IPS DF 4.7 (cell line): ENCODE results near the gene HSF5.

Experiments used
- DNase-seq: peaks from one replicate; pipeline ENCODE4 v3.0.0-alpha.2; 2013; ENCODE audit warnings: low spot score; ENCODE audit errors: extremely low read depth

HSF5 gene

DNA sequence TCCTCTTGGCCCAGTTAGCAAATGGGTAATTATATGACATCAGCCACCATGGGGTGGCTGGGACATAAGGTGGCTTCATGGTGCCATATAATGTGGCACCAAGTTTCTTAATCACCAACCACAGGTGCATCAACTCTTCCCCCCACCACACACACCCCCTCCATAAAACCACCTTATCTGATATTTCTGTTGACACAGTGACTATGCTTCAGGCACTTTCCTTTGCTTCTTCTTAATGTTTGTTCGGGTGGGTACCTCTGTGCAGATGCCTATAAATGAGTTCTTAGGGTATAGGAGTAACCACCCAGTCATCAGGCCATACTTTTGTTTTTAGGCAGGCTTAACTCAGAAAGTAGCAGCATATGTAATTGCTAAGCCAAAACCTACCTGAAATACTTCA, 100.4 kb downstream of the HSF5 start:
- no peak for DNase-seq

DNA sequence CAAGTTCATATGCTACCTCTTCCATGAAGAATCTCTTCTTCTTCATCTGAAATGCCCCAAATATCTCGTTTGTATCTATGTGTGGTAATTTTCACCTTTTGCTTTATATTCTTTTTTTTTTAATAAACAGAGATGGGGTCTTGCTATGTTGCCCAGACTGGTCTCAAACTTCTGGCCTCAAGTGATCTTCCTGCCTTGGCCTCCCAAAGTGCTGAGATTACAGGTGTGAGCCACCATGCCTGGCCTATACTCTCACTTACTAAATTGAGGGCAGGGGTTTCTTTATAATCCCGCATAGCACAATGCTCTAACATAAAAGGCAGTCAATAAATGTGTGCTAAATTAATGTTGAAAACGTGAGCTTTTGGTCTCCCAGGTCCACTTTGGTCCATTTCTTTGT, 101.5 kb downstream of the HSF5 start:
- DNase-seq = no peak

DNA sequence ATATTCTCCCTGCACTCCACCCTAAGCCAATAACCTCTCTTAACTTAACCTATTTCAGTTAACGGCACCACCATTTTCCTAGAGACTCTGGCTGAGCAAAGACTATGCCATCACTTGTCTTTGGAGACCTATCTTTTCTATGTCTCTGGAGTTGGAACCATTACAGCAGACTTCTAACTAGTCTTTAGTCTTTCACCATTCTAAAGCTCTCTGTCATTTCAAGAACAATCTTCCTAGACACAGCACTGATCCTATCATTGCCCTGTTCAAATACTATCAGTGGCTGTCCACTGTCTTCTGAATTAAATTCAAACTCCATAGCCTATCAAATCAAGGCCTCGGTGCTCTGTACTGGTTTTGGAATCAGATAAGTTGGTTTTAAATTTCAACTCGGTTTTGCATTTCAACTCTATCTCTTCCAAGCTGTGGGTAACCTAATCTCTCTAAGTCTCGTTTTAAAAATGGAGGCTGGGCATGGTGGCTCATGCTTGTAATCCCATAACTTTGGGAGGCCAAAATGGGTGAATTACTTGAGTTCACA, 102.8 kb downstream of the HSF5 start:
- no peak for DNase-seq

DNA sequence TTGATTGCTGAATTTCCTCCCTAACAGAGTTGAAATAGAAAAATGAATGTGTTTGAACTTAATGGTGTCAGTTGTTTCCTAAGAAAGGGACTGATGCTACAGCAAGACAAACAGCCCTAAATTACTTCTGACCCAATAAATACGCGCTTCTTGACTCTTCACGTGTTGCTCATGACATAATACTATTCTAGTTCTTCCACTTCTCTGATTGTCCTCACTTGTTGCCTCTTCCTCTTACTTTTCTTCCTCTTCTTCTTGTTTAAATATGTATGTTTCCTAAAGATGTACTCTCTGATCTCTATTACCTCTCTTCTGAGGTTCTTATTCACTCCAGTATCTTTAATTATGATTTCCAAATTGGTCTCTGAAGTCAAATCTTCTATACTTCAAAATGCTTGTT, 103.3 kb downstream of the HSF5 start:
- DNase-seq = no peak

DNA sequence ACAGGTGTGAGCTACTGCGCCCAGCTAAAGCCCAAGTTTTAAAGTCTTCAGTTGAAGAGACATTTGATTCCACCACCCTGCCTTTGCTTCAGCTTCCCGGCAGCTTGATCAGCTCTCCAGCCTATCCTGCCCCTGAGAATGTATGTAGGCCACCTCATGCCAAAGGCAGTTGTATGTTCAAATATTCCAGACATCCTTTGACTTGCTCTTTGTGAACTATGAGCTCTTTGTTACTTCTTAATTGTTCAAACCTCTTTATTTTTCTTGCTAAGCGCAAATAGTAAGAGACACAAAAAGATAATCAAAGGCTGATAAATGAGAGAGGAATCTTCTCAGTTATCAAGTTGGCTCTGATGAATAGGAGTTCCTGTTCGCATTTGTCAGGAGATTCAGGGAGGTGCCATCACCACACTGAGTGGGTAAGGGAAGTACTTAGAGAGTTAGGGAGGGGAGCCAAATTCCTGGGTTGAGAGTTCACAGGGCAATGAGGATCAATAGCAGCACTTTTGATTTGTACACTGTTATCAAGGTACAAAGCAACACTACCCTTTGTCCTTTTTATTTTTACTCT, 104.2 kb downstream of the HSF5 start:
- no peak for DNase-seq

DNA sequence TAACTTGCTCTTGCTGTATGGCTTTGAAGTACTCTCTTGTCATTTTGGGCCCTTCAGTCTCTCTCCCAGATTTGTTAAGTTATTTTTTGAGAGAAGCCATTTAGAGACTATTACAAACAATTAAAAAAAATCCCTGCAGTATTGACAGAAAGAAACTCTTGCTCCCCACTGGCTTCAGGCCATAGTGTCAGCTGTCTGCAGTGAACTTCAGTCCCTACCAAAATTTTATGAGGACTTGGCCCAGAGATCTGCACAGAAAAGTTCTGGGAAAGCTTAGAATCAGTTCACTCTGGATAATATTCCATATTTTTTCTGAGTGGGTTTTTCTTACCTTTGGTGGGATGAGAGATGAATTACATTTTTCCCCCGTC, 105.4 kb downstream of the HSF5 start:
- DNase-seq = no peak

DNA sequence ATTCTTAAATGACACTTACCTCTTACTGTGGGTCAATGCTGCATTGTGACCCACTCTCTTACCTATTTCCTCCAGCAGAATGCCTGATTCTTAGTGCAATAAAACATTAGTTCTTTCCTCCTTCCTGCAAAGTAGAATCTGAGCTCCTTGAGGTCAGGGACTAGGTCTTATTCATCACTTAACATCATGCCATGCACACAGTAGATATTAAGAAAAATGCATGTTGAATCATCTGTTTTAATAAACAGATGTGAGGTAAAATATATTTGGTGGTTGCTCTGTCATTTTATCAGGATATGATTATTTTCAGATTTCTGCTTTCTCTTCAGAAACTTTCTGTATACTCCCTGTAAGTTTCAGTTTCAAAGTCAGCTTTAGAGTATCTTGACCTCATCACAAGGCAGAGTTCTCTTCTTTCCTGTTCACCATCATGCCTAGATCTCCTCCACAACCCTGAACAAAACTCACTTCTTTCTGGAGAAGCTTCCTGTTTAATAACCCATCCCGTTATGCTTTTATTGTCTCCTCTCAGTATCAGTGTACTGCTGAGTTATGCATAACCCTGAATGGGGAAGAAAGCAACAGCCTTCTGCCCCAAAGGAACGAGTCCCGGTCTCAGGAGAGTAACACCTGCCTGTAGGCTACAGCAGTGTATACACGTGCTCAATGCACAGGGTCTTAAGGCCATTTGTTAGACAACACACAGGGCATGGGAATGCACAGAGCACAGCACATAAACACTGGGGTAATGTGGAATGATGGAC, 105.9 kb downstream of the HSF5 start:
- DNase-seq = no peak

DNA sequence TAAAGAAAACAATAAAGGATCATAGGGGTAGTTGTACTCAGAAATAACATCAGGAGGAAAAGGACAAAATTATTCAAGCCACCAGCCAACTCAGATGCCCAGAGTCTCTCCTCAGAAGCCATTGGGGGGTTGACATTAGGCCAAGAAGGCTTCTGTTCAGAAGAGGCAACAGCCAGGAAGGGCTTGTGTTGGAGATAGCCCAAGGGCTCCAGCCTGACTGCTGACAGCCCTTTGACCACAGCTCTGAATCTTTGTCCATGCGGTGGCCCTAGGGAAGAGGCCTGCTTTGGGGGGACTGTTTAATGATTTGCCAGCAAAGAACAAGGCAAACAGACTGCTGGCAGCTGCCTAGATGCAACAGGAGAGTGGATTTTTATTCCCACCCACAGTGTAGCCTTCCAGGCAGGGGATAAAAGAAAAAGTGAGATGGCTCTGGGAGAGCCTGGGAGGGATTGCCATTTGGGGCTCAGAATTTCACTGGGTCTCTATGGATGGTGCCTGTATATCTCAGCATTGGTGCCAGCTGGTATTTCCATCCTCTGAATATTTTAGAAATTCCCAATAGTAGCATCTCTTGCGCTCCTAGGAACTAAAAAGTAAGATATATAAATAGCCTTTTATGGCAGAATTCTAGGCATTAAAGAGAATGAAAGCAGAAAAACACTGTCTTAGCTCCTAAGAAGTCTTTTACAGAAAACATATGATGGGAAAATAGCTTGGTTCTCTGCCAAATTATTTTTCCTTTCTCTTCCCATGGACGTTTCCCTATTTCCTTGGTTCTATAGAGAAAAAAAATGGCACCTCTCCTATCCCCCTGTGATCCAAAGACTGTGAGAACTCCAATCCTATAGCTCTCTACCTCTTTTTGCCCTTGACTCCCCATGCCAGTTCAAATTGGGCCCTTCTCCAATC, 106.8 kb downstream of the HSF5 start:
- no peak for DNase-seq

DNA sequence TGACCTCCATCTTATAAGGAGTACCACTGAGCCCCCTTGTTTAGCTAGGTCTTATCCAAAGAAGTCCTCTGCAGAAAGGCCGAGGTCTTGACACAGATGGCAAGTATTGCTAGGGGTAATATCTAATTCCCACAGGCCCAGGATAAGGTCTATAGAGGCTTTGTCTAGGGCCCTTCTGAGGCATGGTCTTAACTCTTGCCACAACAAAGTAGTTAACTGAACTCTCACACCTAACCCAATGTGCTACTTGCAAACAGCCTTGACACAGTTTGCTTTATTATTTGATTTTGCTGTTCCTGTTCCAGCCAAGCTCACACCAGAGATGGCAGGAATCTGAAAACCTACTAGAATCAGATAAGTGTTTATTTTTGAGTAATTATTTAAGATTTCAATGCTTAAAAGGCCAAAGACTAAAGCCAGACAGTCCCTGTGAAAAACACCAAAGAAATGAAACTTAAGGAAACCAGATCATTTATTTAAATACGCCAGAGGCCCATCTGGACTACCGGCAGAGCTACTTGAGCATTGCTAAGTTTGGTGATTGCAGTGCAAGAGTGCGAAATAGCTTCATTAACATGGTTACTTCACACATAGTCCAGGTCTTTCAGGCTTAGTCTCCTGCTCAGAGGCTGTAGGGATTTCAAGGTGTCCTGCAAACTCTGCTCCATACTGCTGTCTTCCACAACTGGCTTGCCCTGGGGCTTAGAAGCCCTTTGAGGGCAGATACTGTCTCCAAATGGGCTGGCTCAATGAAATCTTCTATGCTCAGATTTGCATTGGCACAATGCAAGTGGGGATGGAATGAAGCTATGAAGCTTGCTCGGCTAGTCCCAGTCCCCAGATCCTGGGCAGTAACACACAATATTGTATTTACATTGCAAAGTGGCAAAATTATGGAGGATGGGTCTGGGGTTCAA, 107.7 kb downstream of the HSF5 start:
- no peak for DNase-seq

DNA sequence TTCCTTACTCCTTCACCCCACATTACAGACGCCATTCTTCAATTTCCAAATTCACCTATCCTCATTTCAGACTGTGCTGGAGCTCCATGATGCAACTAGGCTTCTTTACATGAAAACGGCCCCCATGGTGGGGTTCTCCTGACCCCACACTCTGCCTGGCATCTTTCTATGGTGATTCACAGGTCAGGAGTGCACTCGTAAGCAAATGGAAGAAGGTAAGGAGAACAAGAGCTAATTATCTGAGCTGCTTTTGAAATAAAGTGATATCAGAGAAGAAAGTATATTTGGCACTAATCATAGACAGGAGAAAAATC, 108.7 kb downstream of the HSF5 start:
- DNase-seq = no peak

DNA sequence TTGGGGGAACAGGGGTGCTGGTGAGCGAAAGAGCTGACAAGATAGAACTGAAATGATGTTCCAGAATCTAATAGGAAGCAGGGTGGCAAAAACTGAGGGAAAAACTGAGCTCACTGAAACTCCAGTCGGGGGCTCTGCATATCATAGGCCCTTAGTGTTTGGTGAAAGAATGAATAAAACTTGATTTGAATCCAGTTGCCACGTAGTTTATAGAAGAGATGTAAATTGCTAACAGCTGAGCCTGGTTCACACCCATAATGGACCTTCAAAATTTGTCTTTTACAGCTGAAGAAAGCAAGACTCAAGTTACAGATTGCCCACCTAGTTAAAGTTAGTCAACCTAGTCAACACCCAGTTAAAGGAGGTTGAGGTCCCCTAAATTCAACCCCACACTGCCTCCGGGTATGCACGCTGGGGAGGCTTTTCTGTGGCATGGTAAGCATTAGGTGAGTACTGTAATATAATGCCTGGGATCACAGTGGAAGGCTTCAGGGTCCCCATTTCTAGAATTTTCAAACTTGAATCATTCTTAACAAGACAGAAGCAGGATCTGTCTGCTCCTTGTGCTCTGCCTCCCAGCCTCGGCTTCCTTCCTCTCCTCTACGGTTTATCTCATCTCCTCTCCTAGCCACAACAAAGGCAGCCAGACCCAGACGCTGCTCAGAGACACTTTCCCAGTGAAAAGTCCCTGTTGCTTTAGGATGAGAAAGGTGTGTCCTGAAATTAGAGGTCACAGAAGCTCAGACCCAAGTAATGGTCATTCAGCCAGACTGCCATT, 109.3 kb downstream of the HSF5 start:
- no peak for DNase-seq

DNA sequence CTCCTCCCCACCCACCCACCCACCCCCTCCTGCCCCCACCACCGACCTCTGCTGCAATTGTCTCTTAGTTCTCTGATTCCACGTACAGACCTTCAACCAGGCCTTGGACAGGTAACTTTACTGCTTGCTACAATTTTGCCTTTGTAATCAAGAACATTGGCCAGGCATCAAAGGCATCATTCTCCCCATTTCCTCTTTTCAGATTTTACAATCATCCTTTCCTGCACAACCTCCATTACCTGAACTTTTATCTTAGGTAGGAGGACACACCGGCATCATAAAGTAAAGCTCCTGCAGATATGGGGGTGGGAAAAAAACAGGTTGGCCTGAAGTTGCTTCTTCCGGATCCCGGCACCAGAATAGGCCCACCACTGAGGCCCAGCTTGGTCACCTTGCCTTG, 110.5 kb downstream of the HSF5 start:
- DNase-seq = no peak

DNA sequence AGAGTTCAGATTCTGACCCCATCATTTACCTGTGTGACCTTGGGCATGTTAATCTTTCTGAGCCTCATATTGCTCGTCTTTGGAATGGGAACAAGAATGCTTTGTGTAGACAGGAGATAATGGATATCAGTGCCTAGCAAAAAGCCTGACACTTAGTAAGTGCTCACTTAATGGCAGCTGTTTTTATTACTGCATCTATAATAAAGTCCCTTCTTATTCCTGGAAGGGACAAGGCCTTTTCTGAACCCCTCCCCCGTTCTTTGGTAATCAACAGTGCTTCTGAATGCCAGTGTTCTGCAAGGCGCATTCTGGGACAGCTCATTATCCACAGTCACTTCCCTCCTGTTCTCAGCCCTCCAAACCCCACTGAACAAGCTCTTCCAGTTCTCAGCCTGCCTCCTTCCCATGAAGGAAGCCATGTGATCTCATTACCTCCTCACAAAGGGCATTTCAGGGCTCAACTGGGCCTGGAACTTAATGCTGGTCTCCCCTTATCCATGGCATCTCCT, 111.1 kb downstream of the HSF5 start:
- DNase-seq = no peak

DNA sequence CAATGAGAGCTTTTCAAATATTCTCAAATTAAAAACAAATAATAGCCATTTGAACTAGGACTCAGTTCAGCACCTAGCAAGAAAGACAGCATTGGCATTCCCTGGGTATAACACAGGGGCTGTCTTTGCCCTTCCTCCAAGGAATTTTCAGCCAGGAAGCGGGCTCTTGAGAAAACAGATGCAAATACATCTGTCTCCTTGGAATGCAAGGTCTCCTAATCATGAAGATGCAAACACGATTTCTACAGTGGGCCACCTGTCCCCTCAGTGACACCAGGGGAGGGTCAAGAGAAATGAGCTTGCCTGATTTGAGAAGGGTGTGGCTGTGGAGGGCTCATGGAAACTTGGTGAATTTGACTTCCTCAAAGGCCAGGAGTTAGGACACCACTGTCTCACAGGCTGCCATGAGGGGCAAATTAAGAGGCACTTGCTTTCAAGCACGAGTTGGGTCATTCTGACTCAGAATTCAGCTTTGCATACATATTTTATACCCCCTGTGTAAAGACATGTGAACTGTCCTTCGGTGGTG, 111.7 kb downstream of the HSF5 start:
- DNase-seq = no peak

DNA sequence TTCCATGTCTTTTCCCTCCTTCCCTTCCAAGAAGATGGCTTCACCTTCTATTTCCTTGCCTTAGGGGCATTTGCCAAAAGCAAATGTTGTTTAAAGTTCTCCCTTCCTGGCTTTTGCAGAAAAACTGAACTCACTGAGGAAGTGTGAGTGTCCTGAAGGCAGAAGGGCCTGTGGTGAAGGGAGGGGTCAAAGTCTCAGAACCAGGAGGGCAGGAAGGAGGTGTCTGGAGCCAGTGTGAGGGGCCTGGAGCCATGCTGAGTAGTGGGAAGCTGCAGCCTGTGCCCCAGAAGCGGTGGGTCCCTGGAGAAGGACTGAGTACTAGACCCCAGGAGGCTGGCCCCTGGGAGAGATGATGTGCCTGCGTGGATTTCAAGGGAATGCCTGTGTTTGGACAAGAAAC, 112.4 kb downstream of the HSF5 start:
- DNase-seq = no peak

DNA sequence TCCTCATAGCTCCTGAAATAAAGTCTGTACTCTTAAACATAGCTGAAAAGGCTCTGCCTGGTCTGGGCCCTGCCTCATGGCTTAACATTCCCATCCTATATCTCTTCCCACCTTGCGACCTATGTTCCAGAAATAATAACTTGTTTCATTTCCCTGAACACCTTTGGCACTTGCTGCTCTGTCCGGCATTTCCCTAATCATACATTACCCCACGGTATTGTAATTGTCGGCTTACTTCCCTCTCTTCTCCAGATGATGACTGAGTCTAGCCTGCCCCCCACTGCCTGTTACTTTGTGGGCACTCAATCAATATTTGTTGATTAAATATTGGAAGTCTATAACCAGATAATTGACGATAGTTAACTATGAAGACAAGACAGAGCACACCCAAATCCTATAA, 113.0 kb downstream of the HSF5 start:
- no peak for DNase-seq

DNA sequence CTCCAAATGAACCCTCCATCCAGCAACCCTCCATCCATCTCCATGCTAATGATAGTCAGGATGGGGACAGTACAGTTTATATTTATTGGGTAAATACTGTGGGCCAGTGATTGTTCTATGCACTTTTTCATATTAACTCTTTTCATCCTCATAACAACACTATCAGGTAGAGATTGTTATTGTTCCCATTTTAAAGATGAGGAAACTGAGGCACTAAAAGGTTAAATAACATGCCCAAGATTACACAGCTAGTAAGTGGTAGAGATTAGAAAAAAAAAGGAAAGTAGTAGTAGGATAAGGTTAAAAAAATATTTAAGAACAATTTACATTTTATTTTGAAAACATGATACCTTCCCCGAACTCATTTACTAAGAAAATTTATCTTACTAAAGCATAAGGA, 114.3 kb downstream of the HSF5 start:
- no peak for DNase-seq

DNA sequence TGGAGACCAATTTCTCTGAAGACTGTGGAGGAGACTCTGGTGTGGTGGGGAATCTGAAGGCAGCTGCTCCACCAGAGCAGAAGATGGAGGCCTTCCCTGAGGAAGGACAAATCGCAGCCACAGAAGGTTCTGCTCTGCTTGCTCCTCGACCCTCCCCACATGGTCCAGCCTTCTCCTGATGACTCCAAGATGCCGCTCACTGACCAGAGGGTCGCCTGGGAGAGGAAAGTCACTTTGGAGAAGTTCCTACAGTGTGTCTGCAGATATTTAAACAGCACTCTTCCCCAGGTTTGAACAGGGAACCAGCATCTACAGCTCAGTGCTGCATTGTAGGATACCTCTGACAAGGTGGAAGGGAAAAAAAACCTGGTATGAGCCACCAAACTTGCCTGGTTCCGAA, 115.2 kb downstream of the HSF5 start:
- no peak for DNase-seq

DNA sequence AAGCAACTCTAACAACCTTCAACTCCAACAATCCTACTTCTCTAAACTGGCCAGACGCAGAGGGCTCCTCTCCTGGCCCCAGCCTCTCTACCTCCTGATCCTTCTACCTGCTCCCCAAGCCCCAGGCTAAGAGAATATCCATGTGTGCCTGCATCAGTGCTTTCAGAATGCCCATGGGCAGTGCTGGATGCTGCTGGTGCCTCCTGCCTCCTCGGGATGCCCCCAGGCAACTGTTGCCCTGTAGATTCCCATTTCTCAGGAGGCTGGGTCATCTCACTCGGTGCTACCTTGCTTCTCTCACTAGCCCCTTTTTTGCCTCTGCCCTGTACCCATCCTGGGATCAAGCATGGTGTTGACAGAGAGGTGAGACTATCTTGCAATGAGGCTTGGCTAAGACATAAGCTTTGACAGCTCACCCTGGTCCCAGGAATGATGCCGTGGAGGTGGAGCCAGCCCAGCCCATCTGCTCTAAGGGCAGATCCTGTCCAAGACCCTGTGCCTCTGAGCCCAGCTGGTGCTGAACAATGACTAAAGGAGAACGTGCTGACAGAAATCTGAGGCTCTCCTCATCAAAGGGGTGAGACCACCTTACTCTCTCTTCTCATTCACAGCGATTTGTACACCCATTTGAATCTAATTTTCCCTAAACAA, 116.8 kb downstream of the HSF5 start:
- DNase-seq = no peak

DNA sequence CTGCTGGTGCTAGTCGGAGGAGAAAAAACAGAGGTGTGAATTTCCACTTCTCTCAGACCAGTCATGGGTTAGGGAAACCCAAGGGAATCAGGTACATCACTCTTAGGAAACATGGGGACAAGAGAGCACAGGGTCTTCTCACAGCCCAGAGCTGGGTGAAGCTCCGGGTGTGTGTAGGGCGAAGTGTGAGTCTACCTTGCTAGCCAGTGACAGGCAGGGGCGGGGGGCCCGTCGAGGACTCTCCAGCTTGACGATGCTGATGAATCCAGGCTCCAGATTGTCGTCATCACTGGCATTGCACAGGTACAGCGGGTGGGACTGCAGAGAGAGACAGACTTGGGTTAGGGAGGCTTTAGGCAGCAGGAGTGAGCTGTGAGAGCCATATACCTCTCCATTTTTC, 117.5 kb downstream of the HSF5 start:
- no peak for DNase-seq
